HepG2 (cell line): ENCODE measurements around the gene PRPF18.

Experiments
- PHB2 ChIP-seq: fragments of 450-650 bp; IDR thresholded peaks from 2 replicates; pipeline ENCODE4 v1.6.1; 2018; ENCODE audit not compliant: partially characterized antibody
- SCMH1 ChIP-seq: sonication (generic); formaldehyde crosslinking; IDR thresholded peaks from 2 replicates; pipeline ENCODE4 v1.9.0; 2021; ENCODE audit warnings: missing genetic modification reagents, mild to moderate bottlenecking, borderline replicate concordance
- TF ChIP-seq, protein P1 (sequence below): sonication (generic); formaldehyde crosslinking; IDR thresholded peaks from 2 replicates; pipeline ENCODE4 v1.5.0; 2020; ENCODE audit warnings: mild to moderate bottlenecking, missing genetic modification reagents, moderate library complexity

DNA sequence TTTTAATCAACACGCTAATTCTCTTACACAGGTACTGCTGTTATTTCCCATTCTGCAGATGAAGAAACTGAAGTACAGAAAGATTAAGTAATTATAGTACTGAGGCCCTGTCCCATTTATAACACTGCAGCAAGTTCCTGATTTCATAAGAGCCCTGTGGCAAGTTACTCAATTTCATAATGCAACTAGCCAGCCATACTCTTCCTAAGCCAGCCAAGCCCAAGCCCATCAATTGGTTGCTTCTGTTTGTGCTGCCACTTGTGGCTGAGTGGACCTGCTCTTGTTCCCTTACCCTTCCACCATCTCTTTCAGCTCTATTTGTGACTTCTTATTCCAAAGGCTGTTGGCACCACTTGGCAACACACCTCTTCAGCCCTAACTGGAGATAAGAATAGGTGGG, 19.7 kb upstream of the PRPF18 start:
- TF ChIP-seq, protein P1, sequence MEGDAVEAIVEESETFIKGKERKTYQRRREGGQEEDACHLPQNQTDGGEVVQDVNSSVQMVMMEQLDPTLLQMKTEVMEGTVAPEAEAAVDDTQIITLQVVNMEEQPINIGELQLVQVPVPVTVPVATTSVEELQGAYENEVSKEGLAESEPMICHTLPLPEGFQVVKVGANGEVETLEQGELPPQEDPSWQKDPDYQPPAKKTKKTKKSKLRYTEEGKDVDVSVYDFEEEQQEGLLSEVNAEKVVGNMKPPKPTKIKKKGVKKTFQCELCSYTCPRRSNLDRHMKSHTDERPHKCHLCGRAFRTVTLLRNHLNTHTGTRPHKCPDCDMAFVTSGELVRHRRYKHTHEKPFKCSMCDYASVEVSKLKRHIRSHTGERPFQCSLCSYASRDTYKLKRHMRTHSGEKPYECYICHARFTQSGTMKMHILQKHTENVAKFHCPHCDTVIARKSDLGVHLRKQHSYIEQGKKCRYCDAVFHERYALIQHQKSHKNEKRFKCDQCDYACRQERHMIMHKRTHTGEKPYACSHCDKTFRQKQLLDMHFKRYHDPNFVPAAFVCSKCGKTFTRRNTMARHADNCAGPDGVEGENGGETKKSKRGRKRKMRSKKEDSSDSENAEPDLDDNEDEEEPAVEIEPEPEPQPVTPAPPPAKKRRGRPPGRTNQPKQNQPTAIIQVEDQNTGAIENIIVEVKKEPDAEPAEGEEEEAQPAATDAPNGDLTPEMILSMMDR, result no peak
- TF ChIP-seq PHB2, result no peak
- TF ChIP-seq SCMH1 (CRISPR knock-in tag), result no peak
